ENCODE data around the gene RUNX2.

DNA sequence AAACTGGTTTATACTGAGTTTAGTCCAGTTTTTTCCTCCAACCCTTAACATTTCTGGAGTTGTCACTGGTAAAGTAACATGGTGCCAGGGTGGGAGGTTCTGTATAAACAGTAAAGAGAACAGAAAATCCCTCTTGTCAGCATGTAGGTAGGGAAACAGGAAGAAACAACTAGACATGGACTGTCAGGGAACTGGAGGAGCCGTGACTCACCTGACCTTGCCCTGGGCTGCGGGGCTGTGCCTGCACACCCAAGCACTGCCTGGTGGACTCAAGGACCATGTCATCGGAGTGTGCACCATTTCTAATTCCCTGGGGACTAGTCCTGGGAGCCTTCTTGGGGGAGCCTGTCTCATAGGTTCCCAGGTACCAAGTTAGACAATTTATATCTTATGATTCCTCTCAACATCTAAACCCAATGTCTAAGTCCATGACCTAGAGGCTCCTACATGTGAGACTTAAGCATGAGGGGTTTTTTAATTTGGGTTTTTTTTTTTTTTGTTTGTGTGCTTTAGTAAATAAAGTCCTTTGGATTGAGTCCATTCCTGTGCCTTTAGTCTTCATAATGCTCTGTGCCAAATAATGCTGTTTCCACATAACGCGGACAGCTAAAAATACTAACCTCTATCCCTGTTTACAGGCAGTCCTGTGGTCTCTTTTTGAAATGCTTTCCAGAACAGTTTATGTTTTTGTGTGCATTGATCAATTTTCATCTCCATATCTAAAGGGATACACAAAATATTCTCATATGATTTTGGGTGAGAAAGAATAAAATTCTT, 186.5 kb downstream of the RUNX2 start:
- TF ChIP-seq, protein P1, sequence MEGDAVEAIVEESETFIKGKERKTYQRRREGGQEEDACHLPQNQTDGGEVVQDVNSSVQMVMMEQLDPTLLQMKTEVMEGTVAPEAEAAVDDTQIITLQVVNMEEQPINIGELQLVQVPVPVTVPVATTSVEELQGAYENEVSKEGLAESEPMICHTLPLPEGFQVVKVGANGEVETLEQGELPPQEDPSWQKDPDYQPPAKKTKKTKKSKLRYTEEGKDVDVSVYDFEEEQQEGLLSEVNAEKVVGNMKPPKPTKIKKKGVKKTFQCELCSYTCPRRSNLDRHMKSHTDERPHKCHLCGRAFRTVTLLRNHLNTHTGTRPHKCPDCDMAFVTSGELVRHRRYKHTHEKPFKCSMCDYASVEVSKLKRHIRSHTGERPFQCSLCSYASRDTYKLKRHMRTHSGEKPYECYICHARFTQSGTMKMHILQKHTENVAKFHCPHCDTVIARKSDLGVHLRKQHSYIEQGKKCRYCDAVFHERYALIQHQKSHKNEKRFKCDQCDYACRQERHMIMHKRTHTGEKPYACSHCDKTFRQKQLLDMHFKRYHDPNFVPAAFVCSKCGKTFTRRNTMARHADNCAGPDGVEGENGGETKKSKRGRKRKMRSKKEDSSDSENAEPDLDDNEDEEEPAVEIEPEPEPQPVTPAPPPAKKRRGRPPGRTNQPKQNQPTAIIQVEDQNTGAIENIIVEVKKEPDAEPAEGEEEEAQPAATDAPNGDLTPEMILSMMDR (conservative IDR thresholded peaks at IDR 0.05; ENCODE audit: low read length): no peak
- no peak for TF ChIP-seq EZH2phosphoT487 (IDR thresholded peaks at IDR 0.05; ENCODE audit: borderline replicate concordance, low read depth, low read length)

All from OCI-LY7 (cell line).